ENCODE data around the gene IFNAR1. TPM values are rescaled to one million over a fixed set of nuclear protein-coding genes. Genes with fewer than 3 reads are reported as not detected.

The IFNAR1 gene
- total and polyA plus RNA-seq, 9 of the 15 experiments (the other 6 are each of a cell fraction or from before 2014, with no cell fraction given): 8.6 to 31.8 (median 14.8) TPM

GRCh38 chr21:33396951-33397350 is 72.2 kb downstream of the IFNAR1 start:
- WGBS (ENCODE audit: insufficient coverage, low coverage, missing lambda C conversion rate): 59% methylated on average over 5 of the region's 5 CpGs
- intact Hi-C loops (cut with micrococcal nuclease): no loop called here
- no peak overlapping the region for H2AFZ ChIP-seq (ENCODE audit: low read depth, low read length)
- H4K20me1 ChIP-seq (replicated peaks; ENCODE audit: control insufficient read depth, insufficient read depth, low read length): no peaks in the 10 kb centered on the region
- no peak overlapping the region for H3K27ac ChIP-seq (ENCODE audit: extremely low read depth, low read depth, low read length)
- in situ Hi-C loops (cut with MboI): no loop called here
- H3K27me3 ChIP-seq (ENCODE audit: control insufficient read depth in 2 of 2, insufficient read depth in 2 of 2, low read length in 2 of 2): no peaks in the 10 kb centered on the region
- 0 out of 5 replicates have a peak, but pooled peaks cover 0 to 3% of the 10 kb centered on the region in 2 experiments for H3K4me1 ChIP-seq (replicated peaks in 1 of 2; ENCODE audit: control insufficient read depth in 2 of 2, insufficient read depth in 2 of 2, low read length in 2 of 2)
- H3K79me2 ChIP-seq (ENCODE audit: control insufficient read depth, insufficient read depth, low read length): no peaks in the 10 kb centered on the region
- no peaks in the 10 kb centered on the region for H3K36me3 ChIP-seq (ENCODE audit: control insufficient read depth, insufficient read depth, low read length)
- no peak overlapping the region for H3K4me3 ChIP-seq
- H3K4me2 ChIP-seq (ENCODE audit: insufficient read depth, low read length): no peak overlapping the region
- no TSS peak for BruUV-seq (replicated peaks)
- H3K9me3 ChIP-seq (replicated peaks; ENCODE audit: control insufficient read depth, insufficient read depth, low read depth, low read length): no peaks in the 10 kb centered on the region
- POLR2A ChIA-PET: interaction anchor here (0.6 to 1.2 kb wide), 3 partner anchors 10 to 96 kb away, joined by 3 to 7 read pairs (median 3); no protein-coding TSS in a partner anchor
- DNase-seq (ENCODE audit: extremely low read depth in 1 of 4, low spot score in 3 of 4): no peak
- CTCF ChIA-PET (ENCODE audit: low intra/inter-chr PET ratio): no interaction called here
- H3K9me1 ChIP-seq (ENCODE audit: control insufficient read depth, insufficient read depth, low read length): no peaks in the 10 kb centered on the region
- H3K9ac ChIP-seq (ENCODE audit: insufficient read depth in 1 of 2, low read depth in 2 of 2, low read length in 2 of 2): no peak overlapping the region
- ATAC-seq: no peak
- FAIRE-seq: no peak
- TF ChIP-seq NELFE (IDR thresholded peaks at IDR 0.05; ENCODE audit: insufficient read depth, insufficient read length) (no peak), TAF9B (IDR thresholded peaks at IDR 0.05; ENCODE audit: partially characterized antibody) (no peak), THAP12 (CRISPR knock-in tag; IDR thresholded peaks at IDR 0.05) (no peak), BRF1 (IDR thresholded peaks at IDR 0.05; ENCODE audit: borderline replicate concordance, extremely low read depth, insufficient read length) (no peak), HNRNPH1 (optimal IDR thresholded peaks at IDR 0.05; ENCODE audit: low read depth, low read length) (no peak), MAZ (CRISPR knock-in tag; conservative IDR thresholded peaks at IDR 0.05 in 1 of 2, IDR thresholded peaks at IDR 0.05 in 1 of 2) (no peak)
- TF ChIP-seq, protein P1, sequence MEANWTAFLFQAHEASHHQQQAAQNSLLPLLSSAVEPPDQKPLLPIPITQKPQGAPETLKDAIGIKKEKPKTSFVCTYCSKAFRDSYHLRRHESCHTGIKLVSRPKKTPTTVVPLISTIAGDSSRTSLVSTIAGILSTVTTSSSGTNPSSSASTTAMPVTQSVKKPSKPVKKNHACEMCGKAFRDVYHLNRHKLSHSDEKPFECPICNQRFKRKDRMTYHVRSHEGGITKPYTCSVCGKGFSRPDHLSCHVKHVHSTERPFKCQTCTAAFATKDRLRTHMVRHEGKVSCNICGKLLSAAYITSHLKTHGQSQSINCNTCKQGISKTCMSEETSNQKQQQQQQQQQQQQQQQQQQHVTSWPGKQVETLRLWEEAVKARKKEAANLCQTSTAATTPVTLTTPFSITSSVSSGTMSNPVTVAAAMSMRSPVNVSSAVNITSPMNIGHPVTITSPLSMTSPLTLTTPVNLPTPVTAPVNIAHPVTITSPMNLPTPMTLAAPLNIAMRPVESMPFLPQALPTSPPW (CRISPR knock-in tag; IDR thresholded peaks at IDR 0.05): no peak
- TF ChIP-seq, protein P2, sequence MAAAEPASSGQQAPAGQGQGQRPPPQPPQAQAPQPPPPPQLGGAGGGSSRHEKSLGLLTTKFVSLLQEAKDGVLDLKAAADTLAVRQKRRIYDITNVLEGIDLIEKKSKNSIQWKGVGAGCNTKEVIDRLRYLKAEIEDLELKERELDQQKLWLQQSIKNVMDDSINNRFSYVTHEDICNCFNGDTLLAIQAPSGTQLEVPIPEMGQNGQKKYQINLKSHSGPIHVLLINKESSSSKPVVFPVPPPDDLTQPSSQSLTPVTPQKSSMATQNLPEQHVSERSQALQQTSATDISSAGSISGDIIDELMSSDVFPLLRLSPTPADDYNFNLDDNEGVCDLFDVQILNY (CRISPR knock-in tag; IDR thresholded peaks at IDR 0.05): no peak
- TF ChIP-seq, protein P3, sequence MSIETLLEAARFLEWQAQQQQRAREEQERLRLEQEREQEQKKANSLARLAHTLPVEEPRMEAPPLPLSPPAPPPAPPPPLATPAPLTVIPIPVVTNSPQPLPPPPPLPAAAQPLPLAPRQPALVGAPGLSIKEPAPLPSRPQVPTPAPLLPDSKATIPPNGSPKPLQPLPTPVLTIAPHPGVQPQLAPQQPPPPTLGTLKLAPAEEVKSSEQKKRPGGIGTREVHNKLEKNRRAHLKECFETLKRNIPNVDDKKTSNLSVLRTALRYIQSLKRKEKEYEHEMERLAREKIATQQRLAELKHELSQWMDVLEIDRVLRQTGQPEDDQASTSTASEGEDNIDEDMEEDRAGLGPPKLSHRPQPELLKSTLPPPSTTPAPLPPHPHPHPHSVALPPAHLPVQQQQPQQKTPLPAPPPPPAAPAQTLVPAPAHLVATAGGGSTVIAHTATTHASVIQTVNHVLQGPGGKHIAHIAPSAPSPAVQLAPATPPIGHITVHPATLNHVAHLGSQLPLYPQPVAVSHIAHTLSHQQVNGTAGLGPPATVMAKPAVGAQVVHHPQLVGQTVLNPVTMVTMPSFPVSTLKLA (conservative IDR thresholded peaks at IDR 0.05): no peak
